NCI-H1105 (cell line): ENCODE data around the gene RAPGEFL1.
A peak's percentile ranks its signal among the peaks of the same experiment; 100 is the strongest.
"Not testable (repeated sequence)": the region's sequence is repeated elsewhere in the genome, so short reads cannot be mapped to it uniquely, and the experiment has no call there.

Experiments
- DNase-seq: peaks from one replicate; lab custom pipeline; 2025; lab: John Stamatoyannopoulos, UW

RAPGEFL1 gene

GRCh38 chr17:40209404-40210093 lies 32.3 kb downstream of the RAPGEFL1 start:
- no peak for DNase-seq

GRCh38 chr17:40213914-40214313 lies 36.6 kb downstream of the RAPGEFL1 start:
- not testable (repeated sequence) for DNase-seq

GRCh38 chr17:40218006-40218739 lies 40.9 kb downstream of the RAPGEFL1 start:
- no peak for DNase-seq

GRCh38 chr17:40218740-40219593 lies 41.7 kb downstream of the RAPGEFL1 start, which contains the start of gene WIPF2:
WIPF2 (plus strand) TSS chr17:40219304; CDS start chr17:40256460, 37,156 bp downstream.
- peak; percentile 97 for DNase-seq

- peak; percentile 71 for DNase-seq
Observed at GRCh38 chr17:40219594-40220338, 42.5 kb downstream of the RAPGEFL1 start.

- DNase-seq, result no peak
Observed at GRCh38 chr17:40224718-40225550, 47.7 kb downstream of the RAPGEFL1 start.

GRCh38 chr17:40229146-40229545 lies 51.9 kb downstream of the RAPGEFL1 start:
- DNase-seq, result not testable (repeated sequence)

GRCh38 chr17:40230670-40231069 lies 53.4 kb downstream of the RAPGEFL1 start:
- no peak for DNase-seq

- DNase-seq, result not testable (repeated sequence)
Observed at GRCh38 chr17:40231928-40232327, 54.7 kb downstream of the RAPGEFL1 start.

- DNase-seq, result no peak
Observed at GRCh38 chr17:40241252-40241834, 64.1 kb downstream of the RAPGEFL1 start.

- no peak for DNase-seq
Observed at GRCh38 chr17:40242774-40243173, 65.5 kb downstream of the RAPGEFL1 start.

- no peak for DNase-seq
Observed at GRCh38 chr17:40243761-40244160, 66.5 kb downstream of the RAPGEFL1 start.

- no peak for DNase-seq
Observed at GRCh38 chr17:40244255-40244654, 67.0 kb downstream of the RAPGEFL1 start.
